ENCODE data around the gene RFFL.

GRCh38 chr17:35068249-35068648 is 4.7 kb upstream of the RFFL start:
- no peak for TF ChIP-seq ESRRA (IDR thresholded peaks at IDR 0.05; ENCODE audit: borderline replicate concordance, low read length)
- no peak for TF ChIP-seq CTCF (IDR thresholded peaks at IDR 0.05)
- no peak for TF ChIP-seq CHD4 (IDR thresholded peaks at IDR 0.05; ENCODE audit: borderline replicate concordance)
- no peak for TF ChIP-seq HDAC2 (IDR thresholded peaks at IDR 0.05)
- no peak for TF ChIP-seq SMC3 (IDR thresholded peaks at IDR 0.05)
- TF ChIP-seq PHF8 (IDR thresholded peaks at IDR 0.05; ENCODE audit: borderline replicate concordance, low read depth) = no peak
- no peak for TF ChIP-seq KDM1A (IDR thresholded peaks at IDR 0.05; ENCODE audit: low read depth)
- TF ChIP-seq MYC (IDR thresholded peaks at IDR 0.05; ENCODE audit: borderline replicate concordance, low read length) = no peak
- TF ChIP-seq POLR2A (IDR thresholded peaks at IDR 0.05; ENCODE audit: low read length) = no peak
